Measurements from ENCODE around the gene LMNTD2.

GRCh38 chr11:567629-568292 lies 7.2 kb upstream of the LMNTD2 start:
- TF ChIP-seq POLR2A (IDR thresholded peaks at IDR 0.05): no peak
- TF ChIP-seq CTCF (IDR thresholded peaks at IDR 0.05): no peak
